GM19099 (cell line): Measurements from ENCODE around the gene CDH23.

Experiments used
- POLR2A ChIP-seq: IDR thresholded peaks from 3 replicates; pipeline ENCODE4 v1.6.1; 2011; ENCODE audit warnings: low read depth; ENCODE audit not compliant: insufficient read length; ENCODE audit errors: extremely low read depth

The CDH23 gene

DNA sequence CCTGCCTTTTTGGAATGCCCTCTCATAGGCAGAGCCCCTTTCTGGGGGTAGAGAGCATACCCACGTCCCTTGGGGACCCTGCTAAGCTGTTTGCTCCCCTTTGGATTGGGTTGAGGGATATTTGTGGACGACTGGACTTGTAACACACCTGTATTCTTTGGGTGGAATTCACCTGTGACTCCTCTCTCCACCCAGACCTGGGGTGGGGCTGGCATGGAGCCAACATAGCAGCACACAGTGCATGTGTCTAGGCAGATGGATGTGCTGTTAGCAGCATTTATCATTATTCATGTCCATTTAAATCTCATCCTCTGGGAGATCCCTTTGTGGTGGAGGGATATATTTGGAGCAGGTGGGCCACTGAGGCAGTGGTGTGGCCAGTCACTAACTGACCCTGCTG lies 51.0 kb downstream of the CDH23 start:
- no peak for TF ChIP-seq POLR2A

DNA sequence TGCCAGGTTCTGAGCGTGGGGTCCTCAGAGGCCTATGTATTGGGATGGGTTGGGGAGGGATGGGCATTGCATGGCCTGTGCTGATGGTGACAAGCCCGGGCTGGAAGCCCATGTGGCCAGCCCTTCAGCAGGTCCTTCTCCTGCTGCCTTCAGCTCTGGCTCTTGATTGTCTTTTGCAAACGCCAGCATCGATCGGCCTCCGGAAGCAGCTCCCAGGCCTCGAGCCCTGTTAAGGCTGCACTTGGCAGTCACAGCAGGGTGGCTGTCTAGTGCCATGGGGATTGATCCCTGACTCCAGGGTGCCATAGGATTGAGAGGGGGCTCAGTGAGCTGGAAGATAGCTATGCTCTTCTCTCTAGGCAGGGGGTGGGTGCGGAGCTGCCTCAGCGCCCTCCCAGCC lies 51.4 kb downstream of the CDH23 start:
- TF ChIP-seq POLR2A = no peak

DNA sequence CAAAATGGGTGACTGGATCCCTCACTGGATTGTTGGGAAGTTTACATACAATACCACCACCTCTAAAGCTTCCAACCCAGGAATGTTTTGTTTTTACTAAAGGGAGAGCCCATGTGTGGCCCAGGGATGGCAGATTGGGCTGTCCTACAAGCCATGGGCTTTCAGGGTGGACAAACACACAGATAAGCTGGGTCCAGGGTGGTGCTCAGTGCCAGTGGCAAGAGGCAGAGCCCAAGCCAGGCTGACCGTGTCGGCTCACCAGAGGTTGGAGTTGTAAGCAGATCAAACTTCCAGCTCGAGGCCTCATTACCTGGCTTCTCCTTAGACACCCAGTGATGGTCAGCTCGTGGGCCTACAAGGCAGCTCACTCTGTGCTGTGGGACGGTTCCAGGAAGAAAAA lies 52.3 kb downstream of the CDH23 start:
- no peak for TF ChIP-seq POLR2A

DNA sequence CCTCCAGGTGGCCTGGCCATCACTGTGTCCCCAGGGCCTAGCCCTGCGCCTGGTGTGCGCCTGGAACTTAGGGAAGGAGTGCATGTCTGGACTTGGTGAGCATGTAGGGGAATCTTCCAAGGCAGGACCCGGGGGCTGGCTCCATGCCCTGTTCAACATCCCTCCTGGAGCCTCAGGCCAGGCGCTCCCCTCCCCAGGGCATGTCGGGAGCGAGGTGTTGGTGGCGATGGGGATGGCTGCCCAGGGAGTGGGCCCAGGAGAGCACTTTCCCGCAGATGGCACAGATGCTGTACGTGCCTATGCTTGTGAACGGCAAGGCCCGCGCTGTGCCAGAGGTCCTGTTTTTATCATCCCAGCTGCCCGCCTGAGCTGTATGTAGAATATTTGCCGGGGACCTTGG lies 55.0 kb downstream of the CDH23 start:
- TF ChIP-seq POLR2A = no peak

DNA sequence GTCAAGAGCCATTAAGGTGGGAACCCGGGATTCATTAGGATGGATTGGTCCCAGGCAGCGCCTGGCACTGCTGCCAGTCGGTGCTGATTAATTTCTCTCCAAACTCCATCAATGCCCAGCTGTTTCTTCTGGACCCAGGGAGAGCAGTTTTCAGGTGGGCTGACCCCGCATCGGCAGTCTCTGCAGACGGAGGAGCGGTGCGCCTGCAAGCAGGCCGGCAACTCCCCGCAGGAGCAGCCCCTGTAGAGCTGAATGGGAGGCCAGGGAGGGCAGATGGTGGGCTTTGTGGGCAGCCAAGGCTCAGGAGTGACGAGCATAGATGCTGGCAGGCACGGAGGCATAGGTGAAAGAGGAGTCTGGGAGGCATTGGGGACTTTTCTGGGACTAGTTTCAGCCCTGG lies 56.5 kb downstream of the CDH23 start:
- no peak for TF ChIP-seq POLR2A

DNA sequence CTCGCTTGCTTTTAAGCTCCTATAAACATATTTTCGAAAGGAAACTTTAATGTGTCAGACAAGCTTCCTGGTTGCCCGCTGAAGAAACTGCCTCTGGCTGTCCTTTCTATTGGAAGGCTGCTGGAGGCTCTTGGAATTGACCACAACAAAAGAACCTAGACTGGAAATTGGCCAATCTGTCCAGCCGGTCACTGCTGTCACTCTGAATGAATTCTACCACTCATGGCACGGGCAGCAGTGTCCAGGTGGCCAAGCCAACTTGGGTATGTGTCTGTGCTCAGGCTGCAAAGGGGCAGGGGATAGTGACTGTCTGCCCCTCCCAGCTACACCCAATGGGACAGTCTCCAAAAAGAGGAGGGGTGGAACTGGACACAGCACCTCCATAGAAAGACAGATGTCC lies 57.6 kb downstream of the CDH23 start:
- TF ChIP-seq POLR2A = no peak

DNA sequence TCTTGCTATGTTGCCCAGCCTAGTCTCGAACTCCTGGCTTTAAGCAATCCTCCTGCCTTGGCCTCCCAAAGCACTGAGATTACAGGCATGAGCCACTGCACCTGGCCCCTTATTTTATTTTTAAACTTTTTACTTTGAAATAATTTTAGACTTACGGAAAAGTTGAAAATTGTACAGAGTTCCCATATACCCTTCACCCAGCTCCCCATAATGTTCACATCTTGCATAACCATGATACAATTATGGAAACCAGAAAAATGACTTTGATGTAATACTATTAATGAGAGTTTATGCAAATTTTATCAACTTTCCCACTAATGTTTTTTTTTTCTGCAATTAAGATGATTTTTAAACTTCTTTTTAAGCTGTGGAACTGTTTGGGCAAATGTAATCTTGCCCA lies 58.3 kb downstream of the CDH23 start:
- TF ChIP-seq POLR2A = no peak

DNA sequence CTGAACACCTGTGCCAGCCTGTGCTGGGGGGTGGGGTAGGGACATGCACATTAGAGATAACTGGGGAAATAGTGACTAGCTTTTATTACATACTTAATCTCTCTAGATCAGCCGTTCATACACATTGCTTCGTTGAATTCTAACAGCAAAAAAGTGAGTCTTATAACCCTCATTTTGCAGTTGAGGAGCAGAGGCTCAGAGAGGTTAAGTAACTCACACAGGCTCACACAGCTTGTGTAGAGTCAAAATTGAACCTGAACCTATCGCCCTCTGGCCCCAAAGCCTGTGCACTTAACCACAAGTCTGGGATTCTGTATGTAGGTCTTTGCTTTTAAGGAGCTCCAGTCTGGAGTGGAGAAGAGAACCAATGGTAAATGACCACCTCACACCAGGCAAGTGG lies 59.9 kb downstream of the CDH23 start:
- no peak for TF ChIP-seq POLR2A

DNA sequence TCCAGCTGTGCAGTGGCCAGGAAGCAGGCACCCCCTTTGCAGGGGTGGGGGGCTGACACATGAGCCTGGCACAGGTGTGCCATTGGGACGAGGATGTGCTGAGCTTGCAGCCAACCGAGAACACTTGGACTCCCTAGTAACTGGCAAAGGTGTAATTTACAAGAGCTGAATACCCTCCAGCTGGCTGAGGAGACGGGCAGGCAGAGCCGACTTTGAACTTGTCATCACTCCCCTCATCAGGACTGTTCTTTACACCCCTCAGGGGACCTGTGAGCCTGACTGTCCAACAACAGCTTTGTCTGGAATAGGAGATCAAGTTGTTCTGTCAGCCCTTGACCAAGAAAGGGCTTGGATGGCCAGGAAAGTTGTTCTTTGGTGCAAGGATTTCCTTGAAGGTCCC lies 61.2 kb downstream of the CDH23 start:
- TF ChIP-seq POLR2A = no peak

DNA sequence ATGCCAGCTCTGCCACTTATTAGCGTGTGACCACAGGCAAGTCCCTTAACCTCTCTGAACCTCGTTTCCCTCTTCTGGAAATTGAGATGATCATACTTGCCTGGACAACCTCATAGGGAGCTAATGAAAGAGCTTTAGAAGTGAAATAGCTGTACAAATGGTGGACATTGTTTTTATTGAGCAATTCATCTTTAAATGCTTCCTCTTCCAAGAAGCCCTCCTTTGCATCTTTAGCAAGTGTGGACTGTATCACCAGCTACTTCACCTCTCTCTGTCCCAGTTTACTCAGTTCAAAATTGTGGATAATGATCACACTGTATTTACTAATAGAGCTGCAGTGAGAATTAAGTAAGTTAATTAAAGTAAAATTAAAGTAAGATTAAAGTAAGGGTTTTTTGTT lies 61.7 kb downstream of the CDH23 start:
- no peak for TF ChIP-seq POLR2A

DNA sequence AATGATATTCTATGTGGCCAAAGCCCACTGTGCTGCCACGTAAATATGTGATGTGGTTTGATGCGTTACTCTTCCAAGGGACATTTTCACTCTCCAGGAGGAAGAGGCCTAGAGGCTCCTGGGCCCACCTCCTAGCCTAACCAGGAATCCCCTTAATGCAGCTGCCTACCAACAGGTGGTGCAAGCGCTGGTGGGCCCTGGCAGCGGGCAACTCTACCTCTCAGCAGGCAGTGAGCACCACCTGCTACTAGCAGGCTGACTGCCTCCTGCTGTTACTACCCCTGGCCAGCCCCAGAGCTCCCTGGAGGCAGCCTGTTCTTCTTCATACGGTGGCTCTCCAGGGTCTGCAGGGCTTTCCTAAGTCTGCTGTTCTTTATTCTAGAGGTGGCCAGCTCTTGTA lies 62.8 kb downstream of the CDH23 start:
- no peak for TF ChIP-seq POLR2A

DNA sequence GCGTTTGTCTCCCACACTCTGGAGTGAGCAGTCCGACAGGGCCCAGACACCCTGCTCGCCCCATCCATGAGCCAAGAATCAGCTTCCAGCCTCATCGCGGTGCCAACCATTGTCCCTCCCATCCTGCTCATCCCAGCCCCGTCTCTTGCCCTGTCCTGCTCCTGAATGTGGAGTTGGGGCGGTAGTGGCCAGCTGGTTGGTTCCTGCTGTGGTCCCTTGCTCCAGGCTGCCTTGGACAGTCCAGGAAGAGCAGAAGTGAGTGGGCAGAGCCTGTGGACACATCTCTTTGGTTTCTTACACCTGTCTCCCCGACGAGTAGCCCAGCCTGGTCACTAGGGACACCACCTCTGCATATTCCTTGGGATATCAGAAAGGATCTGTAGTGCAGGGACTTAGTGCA lies 63.9 kb downstream of the CDH23 start:
- no peak for TF ChIP-seq POLR2A

DNA sequence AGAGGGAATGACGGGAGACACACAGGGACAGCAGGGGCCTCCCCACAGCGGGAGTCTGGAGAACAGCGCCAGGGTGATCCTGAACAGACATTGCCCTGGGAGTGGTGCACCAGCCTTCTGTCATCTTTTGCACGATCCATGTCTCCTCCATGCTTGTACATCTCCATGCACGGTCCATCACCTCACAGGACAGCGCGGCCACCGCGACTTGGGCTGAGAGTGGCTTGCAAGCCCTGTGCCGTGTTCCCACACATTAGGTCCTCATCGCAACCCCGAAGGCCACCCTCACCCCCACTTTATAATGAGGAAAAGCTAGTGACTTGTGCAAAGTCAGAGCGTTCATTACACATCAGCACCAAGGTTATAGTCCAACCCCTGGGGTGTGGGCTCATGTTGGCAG lies 64.7 kb downstream of the CDH23 start:
- no peak for TF ChIP-seq POLR2A

DNA sequence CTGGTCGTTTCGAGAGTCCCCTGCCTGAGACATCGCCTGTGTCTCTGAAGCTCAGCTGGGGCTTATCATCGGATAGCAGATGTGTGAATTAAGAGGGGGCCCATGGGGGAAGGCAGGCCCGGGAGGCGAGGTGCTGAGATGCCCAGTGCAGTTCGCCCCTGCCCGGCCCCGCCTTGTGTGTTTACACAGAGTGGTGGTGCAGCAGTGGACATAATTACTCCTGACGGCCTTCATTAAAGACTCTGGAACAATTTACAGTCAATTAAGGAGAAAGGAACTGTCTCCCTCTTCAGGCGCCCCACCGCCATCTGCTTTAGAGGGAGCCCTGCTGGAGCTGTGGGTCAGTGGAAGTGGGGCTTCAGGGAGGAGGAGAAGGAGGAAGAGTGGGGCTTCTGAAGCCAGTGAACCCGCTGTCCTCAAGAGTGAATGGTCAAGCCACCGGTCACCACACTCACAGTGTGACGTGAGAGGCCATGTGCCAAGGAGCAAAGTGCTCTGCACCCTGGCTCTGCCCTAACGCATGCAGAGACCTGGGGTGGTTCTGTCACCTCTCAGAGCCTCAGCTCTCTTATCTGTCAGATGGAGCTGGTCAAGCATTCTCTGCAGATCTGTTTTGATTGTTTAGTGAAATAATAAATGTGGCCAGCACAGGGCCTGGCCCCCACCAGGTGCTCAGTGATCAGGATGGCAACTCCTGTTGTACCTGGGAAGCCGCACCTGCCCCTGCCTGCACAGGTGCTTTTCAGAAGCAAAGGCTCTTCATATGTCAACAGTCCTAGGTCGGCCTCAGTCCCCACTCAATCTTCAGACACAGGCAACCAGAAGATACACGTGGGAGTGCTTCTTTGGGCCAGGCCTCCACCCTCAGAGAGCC lies 65.6 kb downstream of the CDH23 start:
- TF ChIP-seq POLR2A = no peak

DNA sequence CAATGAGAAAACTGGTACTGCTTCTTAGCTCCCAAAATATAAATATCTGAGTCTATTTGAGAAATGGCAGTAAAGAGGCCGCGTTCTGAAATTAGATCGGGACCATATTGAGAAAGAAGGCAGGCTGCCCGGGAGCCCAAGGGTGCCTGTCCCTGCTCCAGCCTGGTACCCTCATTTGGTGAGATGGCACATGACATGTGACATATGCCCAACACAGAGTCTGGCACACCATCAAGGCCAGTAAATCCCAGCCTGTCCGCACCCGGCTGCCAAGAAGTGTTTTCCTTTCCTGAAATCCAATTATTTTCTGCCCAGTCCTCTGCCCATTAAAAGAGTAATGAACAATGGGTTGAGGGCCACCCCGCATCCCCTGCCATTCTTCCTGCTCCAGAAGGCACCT lies 66.4 kb downstream of the CDH23 start:
- no peak for TF ChIP-seq POLR2A

DNA sequence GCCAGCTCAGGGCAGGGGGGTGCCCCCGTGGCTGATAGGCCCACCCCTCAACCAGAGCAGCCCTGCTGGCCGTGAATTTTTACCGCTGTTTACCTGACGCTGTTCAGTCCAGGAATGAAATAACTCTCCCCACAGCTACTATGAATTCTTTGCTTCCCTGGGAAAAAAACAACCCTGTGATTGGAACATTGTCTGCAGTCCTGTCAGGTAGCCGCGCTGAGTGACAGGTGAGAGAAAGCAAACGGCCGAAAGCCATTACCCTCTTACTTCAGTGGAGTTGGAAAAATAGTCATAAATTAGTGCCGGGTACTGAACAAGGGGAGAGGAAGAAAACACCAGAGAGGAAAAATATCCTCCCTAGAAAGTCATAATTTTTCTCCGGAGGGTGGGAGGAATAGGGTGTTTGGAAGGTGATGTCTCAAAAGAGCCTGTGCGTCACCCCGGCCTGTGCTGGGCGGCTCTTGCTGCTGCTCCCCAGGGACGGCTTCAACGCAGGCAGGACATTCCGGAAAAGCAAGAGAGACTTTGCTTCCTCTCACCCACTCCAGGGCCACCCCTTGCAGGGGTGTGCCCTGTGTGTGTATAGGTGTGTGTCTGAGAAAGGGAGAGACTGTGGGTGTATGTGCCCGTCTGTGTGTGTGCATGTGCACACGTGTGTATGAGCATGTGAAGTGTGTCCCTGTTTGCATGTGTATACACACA lies 69.0 kb downstream of the CDH23 start:
- no peak for TF ChIP-seq POLR2A

DNA sequence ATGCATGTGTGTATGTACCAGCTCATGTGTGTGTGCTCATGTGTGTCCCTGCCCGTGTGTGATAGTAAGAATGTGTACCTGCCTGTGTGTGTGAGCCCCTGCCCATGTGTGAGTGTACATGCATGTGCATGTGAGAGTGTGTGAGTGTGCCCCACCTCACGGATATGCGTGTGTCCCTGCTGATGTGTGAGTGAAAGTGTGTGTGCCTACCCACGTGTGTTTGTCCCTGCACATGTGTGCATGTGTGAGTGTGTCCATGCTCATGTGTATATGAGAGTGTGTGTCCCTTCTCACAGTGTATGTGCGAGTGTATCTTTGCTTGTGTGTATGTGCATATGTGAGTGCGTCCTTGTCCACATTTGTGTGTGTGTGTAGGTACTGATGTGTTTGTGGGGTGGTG lies 69.6 kb downstream of the CDH23 start:
- no peak for TF ChIP-seq POLR2A

DNA sequence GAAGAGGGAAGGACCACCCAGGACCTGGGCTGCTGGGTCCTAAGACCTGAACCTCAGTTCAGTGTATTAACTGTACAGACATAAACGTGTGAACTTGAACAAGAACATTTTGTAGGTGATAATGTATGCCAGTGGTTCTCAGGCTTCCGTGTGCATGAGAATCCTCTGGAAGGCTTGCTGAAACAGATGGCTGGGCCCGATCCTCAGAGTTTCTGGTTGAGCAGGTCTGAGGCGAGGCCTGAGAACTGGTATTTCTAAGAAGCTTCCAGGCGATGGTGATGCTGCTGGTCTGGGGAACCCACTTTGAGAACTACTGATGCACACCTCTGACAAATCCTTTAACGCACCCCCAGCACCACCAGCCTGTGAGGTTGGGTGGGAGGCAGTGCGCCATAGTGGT lies 70.4 kb downstream of the CDH23 start:
- no peak for TF ChIP-seq POLR2A
